SK-N-MC (cell line): ENCODE results near the gene FHOD3.

Experiments
- EZH2 ChIP-seq: fragments of 200-600 bp; sonication (generic); IDR thresholded peaks from one replicate; pipeline ENCODE4 v1.6.1; 2017; ENCODE audit warnings: antibody characterized with exemption
- FOXP2 ChIP-seq: optimal IDR thresholded peaks from 2 replicates; pipeline ENCODE3; 2011; ENCODE audit warnings: mild to moderate bottlenecking, moderate library complexity; ENCODE audit not compliant: insufficient read depth; ENCODE audit errors: extremely low read length, control extremely low read depth
- POLR2AphosphoS5 ChIP-seq: IDR thresholded peaks from 2 replicates; pipeline ENCODE4 v1.6.1; 2012; ENCODE audit warnings: mild to moderate bottlenecking, low read depth, low read length, borderline replicate concordance

GRCh38 chr18:36458306-36458705, 160.8 kb downstream of the FHOD3 start:
- TF ChIP-seq EZH2, result no peak
- TF ChIP-seq FOXP2, result no peak
- no peak for TF ChIP-seq POLR2AphosphoS5
